Fibroblast of gingiva (primary cell): ENCODE measurements around the gene NECTIN1.

Source experiments
- DNase-seq: peaks from one replicate; pipeline ENCODE4 v3.0.0-alpha.2; 2011; ENCODE audit warnings: low read depth

NECTIN1 gene

GRCh38 chr11:119671051-119671450 lies 57.9 kb downstream of the NECTIN1 start:
- DNase-seq = peak; percentile 83

- DNase-seq = no peak
Observed at GRCh38 chr11:119669487-119669886, 59.5 kb downstream of the NECTIN1 start.

GRCh38 chr11:119668676-119669075 lies 60.3 kb downstream of the NECTIN1 start:
- no peak for DNase-seq

GRCh38 chr11:119666463-119667131 lies 62.4 kb downstream of the NECTIN1 start:
- DNase-seq = peak; percentile 51

- no peak for DNase-seq
Observed at GRCh38 chr11:119666061-119666460, 62.9 kb downstream of the NECTIN1 start.

- DNase-seq = no peak
Observed at GRCh38 chr11:119664701-119665420, 64.1 kb downstream of the NECTIN1 start.

GRCh38 chr11:119664063-119664572 lies 64.9 kb downstream of the NECTIN1 start:
- DNase-seq = no peak

GRCh38 chr11:119663279-119663678 lies 65.7 kb downstream of the NECTIN1 start:
- DNase-seq = no peak

- DNase-seq = no peak
Observed at GRCh38 chr11:119661226-119661625, 67.8 kb downstream of the NECTIN1 start.

- DNase-seq = no peak
Observed at GRCh38 chr11:119659971-119660723, 68.9 kb downstream of the NECTIN1 start.

- DNase-seq = no peak
Observed at GRCh38 chr11:119652907-119653659, 75.9 kb downstream of the NECTIN1 start.

GRCh38 chr11:119651802-119652584 lies 77.0 kb downstream of the NECTIN1 start:
- DNase-seq = no peak

- DNase-seq = no peak
Observed at GRCh38 chr11:119650251-119650650, 78.7 kb downstream of the NECTIN1 start.

- DNase-seq = no peak
Observed at GRCh38 chr11:119647254-119647653, 81.7 kb downstream of the NECTIN1 start.

- no peak for DNase-seq
Observed at GRCh38 chr11:119645018-119645417, 84.0 kb downstream of the NECTIN1 start.

- no peak for DNase-seq
Observed at GRCh38 chr11:119644502-119644901, 84.5 kb downstream of the NECTIN1 start.

GRCh38 chr11:119643876-119644225 lies 85.1 kb downstream of the NECTIN1 start:
- DNase-seq = no peak

GRCh38 chr11:119643212-119643875 lies 85.7 kb downstream of the NECTIN1 start:
- no peak for DNase-seq

GRCh38 chr11:119641983-119642745 lies 86.8 kb downstream of the NECTIN1 start:
- DNase-seq = no peak

- DNase-seq = no peak
Observed at GRCh38 chr11:119640541-119640940, 88.5 kb downstream of the NECTIN1 start.
